HG03159 (cell line): Measurements from ENCODE around the gene CENPP.
"Not testable (repeated sequence)": the region's sequence is repeated elsewhere in the genome, so short reads cannot be mapped to it uniquely, and the experiment has no call there.

Experiments
- ATAC-seq: cut with Tn5 transposase; IDR thresholded peaks from one replicate; pipeline ENCODE4 v1.9.1; 2021; ENCODE audit warnings: mild to moderate bottlenecking, moderate library complexity; ENCODE audit not compliant: unreplicated experiment

Gene CENPP

GRCh38 chr9:92576175-92576574, 250.4 kb downstream of the CENPP start:
- no peak for ATAC-seq

GRCh38 chr9:92589923-92590322, 264.2 kb downstream of the CENPP start:
- ATAC-seq = no peak

GRCh38 chr9:92590377-92590776, 264.6 kb downstream of the CENPP start:
- no peak for ATAC-seq

- ATAC-seq = no peak
Measured at GRCh38 chr9:92592537-92592936, 266.8 kb downstream of the CENPP start.

- no peak for ATAC-seq
Measured at GRCh38 chr9:92592946-92593861, 267.5 kb downstream of the CENPP start.

GRCh38 chr9:92595075-92595474, 269.3 kb downstream of the CENPP start:
- not testable (repeated sequence) for ATAC-seq

GRCh38 chr9:92595930-92596329, 270.2 kb downstream of the CENPP start:
- no peak for ATAC-seq

GRCh38 chr9:92598382-92598781, 272.6 kb downstream of the CENPP start:
- ATAC-seq = no peak

GRCh38 chr9:92599938-92600461, 274.2 kb downstream of the CENPP start:
- no peak for ATAC-seq

GRCh38 chr9:92600462-92601261, 274.9 kb downstream of the CENPP start:
- no peak for ATAC-seq

GRCh38 chr9:92601451-92601850, 275.7 kb downstream of the CENPP start:
- ATAC-seq = no peak

- no peak for ATAC-seq
Measured at GRCh38 chr9:92602413-92602812, 276.7 kb downstream of the CENPP start.

- ATAC-seq = no peak
Measured at GRCh38 chr9:92603100-92603499, 277.3 kb downstream of the CENPP start.

- ATAC-seq = no peak
Measured at GRCh38 chr9:92603990-92604389, 278.2 kb downstream of the CENPP start.

- no peak for ATAC-seq
Measured at GRCh38 chr9:92605224-92605623, 279.5 kb downstream of the CENPP start.

GRCh38 chr9:92607088-92607487, 281.3 kb downstream of the CENPP start:
- no peak for ATAC-seq

- no peak for ATAC-seq
Measured at GRCh38 chr9:92607773-92608172, 282.0 kb downstream of the CENPP start.

- no peak for ATAC-seq
Measured at GRCh38 chr9:92608241-92608908, 282.6 kb downstream of the CENPP start.

- ATAC-seq = no peak
Measured at GRCh38 chr9:92608909-92609445, 283.2 kb downstream of the CENPP start.

GRCh38 chr9:92610470-92611420, 285.0 kb downstream of the CENPP start:
- no peak for ATAC-seq
